Hepatic stellate cell (primary cell): ENCODE data around the gene ALOXE3.
"Not testable (repeated sequence)": the region's sequence is repeated elsewhere in the genome, so short reads cannot be mapped to it uniquely, and the experiment has no call there.

Source experiments
- DNase-seq: peaks from one replicate; pipeline ENCODE4 v3.0.0; 2011; ENCODE audit warnings: low spot score

ALOXE3 gene

GRCh38 chr17:8091033-8091687 lies 27.2 kb downstream of the ALOXE3 start:
- no peak for DNase-seq

GRCh38 chr17:8089728-8090127 lies 28.6 kb downstream of the ALOXE3 start:
- DNase-seq, result no peak

- DNase-seq, result no peak
Measured at GRCh38 chr17:8087952-8088230, 30.4 kb downstream of the ALOXE3 start.

GRCh38 chr17:8087075-8087951 lies 31.0 kb downstream of the ALOXE3 start, which contains the start of gene ALOX12B:
Gene ALOX12B (minus strand): TSS chr17:8087716. CDS start chr17:8087442, 274 bp downstream.
- no peak for DNase-seq

GRCh38 chr17:8084250-8084649 lies 34.1 kb downstream of the ALOXE3 start:
- DNase-seq, result no peak

GRCh38 chr17:8082292-8082691 lies 36.0 kb downstream of the ALOXE3 start:
- no peak for DNase-seq

- DNase-seq, result no peak
Measured at GRCh38 chr17:8081876-8082275, 36.4 kb downstream of the ALOXE3 start.

- no peak for DNase-seq
Measured at GRCh38 chr17:8080799-8081219, 37.5 kb downstream of the ALOXE3 start.

GRCh38 chr17:8080208-8080798 lies 38.0 kb downstream of the ALOXE3 start:
- DNase-seq, result no peak

GRCh38 chr17:8079291-8080207 lies 38.8 kb downstream of the ALOXE3 start:
- DNase-seq, result peak; percentile 88

- DNase-seq, result not testable (repeated sequence)
Measured at GRCh38 chr17:8077939-8078338, 40.4 kb downstream of the ALOXE3 start.

- no peak for DNase-seq
Measured at GRCh38 chr17:8076502-8077266, 41.6 kb downstream of the ALOXE3 start.

- no peak for DNase-seq
Measured at GRCh38 chr17:8075574-8076342, 42.6 kb downstream of the ALOXE3 start.

- DNase-seq, result no peak
Measured at GRCh38 chr17:8075081-8075480, 43.2 kb downstream of the ALOXE3 start.

GRCh38 chr17:8074554-8074953 lies 43.8 kb downstream of the ALOXE3 start:
- DNase-seq, result no peak

GRCh38 chr17:8073627-8074484 lies 44.5 kb downstream of the ALOXE3 start:
- DNase-seq, result peak; percentile 79

GRCh38 chr17:8072729-8073461 lies 45.4 kb downstream of the ALOXE3 start:
- DNase-seq, result no peak

GRCh38 chr17:8072341-8072728 lies 46.0 kb downstream of the ALOXE3 start:
- no peak for DNase-seq

- no peak for DNase-seq
Measured at GRCh38 chr17:8071496-8071895, 46.8 kb downstream of the ALOXE3 start.
